Right forelimb (tissue), 1 donor: Measurements from ENCODE around the gene CCDC124.

Experiments
- DNase-seq: peaks from one replicate; pipeline ENCODE4 v3.0.0-alpha.2; 2018

The CCDC124 gene

DNA sequence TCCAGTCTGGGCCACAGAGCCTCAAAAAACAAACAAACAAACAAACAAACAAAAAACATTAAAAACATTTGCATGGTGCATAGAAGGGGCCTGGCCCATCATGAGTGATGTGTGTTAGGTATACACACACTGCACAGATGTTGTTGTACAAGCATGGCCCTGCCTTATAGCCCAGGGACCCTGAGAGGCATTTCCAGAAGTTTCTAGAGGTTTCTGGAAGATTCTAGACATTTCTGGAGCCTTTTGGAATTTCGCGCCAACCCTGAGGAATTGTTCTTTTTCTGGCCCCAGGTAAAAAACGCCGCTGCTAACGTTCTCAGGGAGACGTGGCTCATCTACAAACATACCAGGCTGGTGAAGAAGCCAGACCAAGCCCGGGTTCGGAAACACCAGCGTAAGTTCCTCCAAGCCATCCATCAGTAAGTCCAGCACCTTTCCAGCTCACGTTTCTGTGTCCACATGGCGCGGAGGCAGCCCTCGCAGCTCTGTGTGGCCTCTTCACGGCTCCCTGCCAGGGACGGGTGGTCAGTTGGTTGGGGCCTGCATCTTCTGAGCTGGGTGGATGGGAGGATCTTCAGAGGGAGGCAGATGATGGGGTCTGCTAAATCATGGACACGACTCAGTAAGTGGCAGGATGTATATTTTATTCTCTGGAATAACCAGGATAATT lies 56.7 kb downstream of the CCDC124 start:
- no peak for DNase-seq

DNA sequence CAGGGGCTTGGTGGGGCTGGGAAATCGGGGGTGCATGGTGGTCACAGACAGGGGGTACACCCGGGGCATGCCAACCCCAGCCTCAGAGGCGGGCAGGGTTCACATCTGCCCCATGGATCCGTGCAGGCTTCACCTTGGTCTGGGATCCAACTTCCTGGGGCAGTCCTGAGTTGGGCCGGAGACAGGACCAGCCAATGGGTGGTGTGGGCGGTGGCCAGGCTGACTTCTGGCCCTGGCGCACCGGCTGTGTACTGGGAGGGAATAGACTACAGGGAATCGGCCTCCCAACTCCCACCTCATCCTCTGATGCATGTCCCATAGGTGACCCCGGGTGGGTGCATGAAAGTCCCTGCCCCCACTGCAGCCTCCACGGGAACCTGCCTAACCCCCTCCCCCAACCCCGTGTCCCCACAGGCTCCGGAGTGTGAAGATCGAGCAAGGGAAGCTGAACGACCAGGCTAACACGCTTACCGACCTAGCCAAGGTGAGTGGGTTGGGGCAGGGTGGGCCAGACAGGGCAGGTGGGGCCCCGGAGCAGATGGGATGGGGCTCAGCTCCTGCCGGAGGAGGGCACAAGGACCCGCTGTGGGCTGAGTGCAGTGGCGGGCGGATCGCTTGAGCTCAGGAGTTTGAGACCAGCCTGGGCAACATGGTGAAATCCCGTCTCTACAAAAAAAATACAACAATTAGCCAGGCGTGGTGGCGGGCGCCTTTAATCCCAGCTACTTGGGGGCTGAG lies 60.4 kb downstream of the CCDC124 start:
- DNase-seq = no peak
